Calu3 (cell line): ENCODE measurements around the gene PDE1C. TPM values are rescaled to one million over a fixed set of nuclear protein-coding genes. Genes with fewer than 3 reads are reported as not detected.

Experiments
- BruUV-seq: library from RNA; stranded (reverse); fragments of 400-500 nt; replicated peaks from 2 replicates; lab custom pipeline; 2021; lab: Mats Ljungman, UMichigan
- CTCF ChIA-PET: fragments of 300-600 bp; sonication (Branson Sonifier 250); formaldehyde crosslinking; loops from one replicate; lab custom pipeline; 2022; ENCODE audit warnings: antibody characterized with exemption; lab: Charles Lee
- DNase-seq: peaks from one replicate; pipeline ENCODE4 v3.0.0; 2022
- H3K27ac Mint-ChIP-seq: one replicate; pipeline ENCODE4 v1.8.0; 2022; ENCODE audit warnings: mixed read lengths; ENCODE audit not compliant: unreplicated experiment
- H3K27me3 Mint-ChIP-seq: one replicate; pipeline ENCODE4 v1.8.0; 2022; ENCODE audit warnings: mixed read lengths; ENCODE audit not compliant: unreplicated experiment
- H3K36me3 Mint-ChIP-seq: one replicate; pipeline ENCODE4 v1.8.0; 2022; ENCODE audit warnings: mild to moderate bottlenecking, moderate library complexity, mixed read lengths; ENCODE audit not compliant: insufficient read depth, unreplicated experiment
- H3K4me1 Mint-ChIP-seq: one replicate; pipeline ENCODE4 v1.8.0; 2022; ENCODE audit warnings: mild to moderate bottlenecking, low read depth, mixed read lengths; ENCODE audit not compliant: unreplicated experiment
- H3K4me3 Mint-ChIP-seq: one replicate; pipeline ENCODE4 v1.8.0; 2022; ENCODE audit warnings: mild to moderate bottlenecking, low read depth, moderate library complexity, mixed read lengths; ENCODE audit not compliant: unreplicated experiment
- H3K9me3 Mint-ChIP-seq: one replicate; pipeline ENCODE4 v1.8.0; 2022; ENCODE audit warnings: low read depth, mixed read lengths; ENCODE audit not compliant: unreplicated experiment
- intact Hi-C: fragments of 100-400 bp; cut with micrococcal nuclease; formaldehyde crosslinking; loops from one replicate; pipeline ENCODE4 v1.10.0; 2022; ENCODE audit not compliant: unreplicated experiment
- total RNA-seq: library from RNA; stranded (reverse); gene quantifications from 2 replicates; pipeline ENCODE4 v1.2.3, GENCODE V29; 2022
- TF ChIP-seq, protein P1 (sequence below): fragments of 200-600 bp; IDR thresholded peaks from one replicate; pipeline ENCODE4 v1.8.0; 2022; ENCODE audit warnings: antibody characterized with exemption; ENCODE audit not compliant: unreplicated experiment

Gene PDE1C
- total RNA-seq, 1 experiment from 2014 or later = 34.0 TPM

DNA sequence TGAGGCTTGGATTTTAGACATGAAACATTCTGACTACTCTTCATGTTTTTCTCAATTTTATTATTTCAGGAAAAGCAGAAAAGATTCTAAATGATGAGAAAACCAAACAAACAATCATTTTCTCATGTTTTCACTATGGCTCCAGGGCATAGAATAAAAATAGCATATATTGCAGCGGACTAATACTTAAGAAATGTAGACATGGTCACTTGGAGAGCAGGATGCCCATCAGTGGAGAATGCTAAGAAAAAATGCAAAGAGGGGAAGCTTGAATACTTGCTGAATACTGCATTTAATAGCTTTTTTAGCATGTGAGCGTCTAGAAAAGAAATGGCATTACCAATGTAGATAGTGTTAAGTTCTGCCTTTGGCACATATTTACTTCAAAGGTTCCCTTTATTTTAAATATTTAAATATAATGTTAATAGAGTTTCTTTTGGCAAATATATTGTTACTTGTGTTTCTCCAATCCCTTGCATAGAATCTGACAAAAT is 275.3 kb downstream of the PDE1C start:
- BruUV-seq = no TSS peak
- no peaks in the 10 kb centered on the region for H3K27me3 Mint-ChIP-seq
- no peak for DNase-seq

DNA sequence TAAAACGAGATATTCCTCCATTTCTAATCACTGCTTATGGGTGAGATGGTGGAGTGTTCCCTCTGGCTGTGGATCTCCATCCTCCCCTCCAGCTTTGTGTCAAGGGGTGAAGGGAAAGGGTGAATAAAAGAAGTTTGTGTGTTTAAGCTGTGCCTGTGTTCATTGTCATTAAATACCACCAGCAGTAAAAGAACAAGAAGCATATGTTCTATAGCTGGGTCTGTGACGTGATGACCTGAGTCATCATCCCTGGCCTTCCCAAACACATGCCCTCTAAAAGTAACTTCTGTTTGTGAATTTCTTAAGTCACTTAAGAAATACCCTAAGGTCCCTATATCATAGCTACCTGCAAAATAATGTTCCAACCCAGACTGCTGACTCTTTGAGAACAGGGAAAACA is 278.3 kb downstream of the PDE1C start:
- no peaks in the 10 kb centered on the region for H3K9me3 Mint-ChIP-seq
- CTCF ChIA-PET = interaction anchor here (0.6 to 1.3 kb wide), 2 partner anchors 53 to 156 kb away, joined by 3 read pairs; no protein-coding TSS in a partner anchor
- no peak overlapping the region for H3K27ac Mint-ChIP-seq
- intact Hi-C loops = no loop called here
- no peak overlapping the region for H3K4me3 Mint-ChIP-seq
- DNase-seq = no peak
- no peaks in the 10 kb centered on the region for H3K36me3 Mint-ChIP-seq
- no TSS peak for BruUV-seq
- H3K27me3 Mint-ChIP-seq = no peaks in the 10 kb centered on the region
- H3K4me1 Mint-ChIP-seq = peaks cover 9% of the 10 kb centered on the region
- TF ChIP-seq, protein P1, sequence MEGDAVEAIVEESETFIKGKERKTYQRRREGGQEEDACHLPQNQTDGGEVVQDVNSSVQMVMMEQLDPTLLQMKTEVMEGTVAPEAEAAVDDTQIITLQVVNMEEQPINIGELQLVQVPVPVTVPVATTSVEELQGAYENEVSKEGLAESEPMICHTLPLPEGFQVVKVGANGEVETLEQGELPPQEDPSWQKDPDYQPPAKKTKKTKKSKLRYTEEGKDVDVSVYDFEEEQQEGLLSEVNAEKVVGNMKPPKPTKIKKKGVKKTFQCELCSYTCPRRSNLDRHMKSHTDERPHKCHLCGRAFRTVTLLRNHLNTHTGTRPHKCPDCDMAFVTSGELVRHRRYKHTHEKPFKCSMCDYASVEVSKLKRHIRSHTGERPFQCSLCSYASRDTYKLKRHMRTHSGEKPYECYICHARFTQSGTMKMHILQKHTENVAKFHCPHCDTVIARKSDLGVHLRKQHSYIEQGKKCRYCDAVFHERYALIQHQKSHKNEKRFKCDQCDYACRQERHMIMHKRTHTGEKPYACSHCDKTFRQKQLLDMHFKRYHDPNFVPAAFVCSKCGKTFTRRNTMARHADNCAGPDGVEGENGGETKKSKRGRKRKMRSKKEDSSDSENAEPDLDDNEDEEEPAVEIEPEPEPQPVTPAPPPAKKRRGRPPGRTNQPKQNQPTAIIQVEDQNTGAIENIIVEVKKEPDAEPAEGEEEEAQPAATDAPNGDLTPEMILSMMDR = no peak

More for the DNA sequence above, 275.3 kb downstream of the PDE1C start:
- Mint-ChIP-seq H3K4me1 (no peaks in the 10 kb centered on the region), H3K27ac (no peak overlapping the region), H3K9me3 (no peaks in the 10 kb centered on the region), H3K36me3 (no peaks in the 10 kb centered on the region), H3K4me3 (no peak overlapping the region)
- CTCF ChIA-PET = interaction anchor here (0.7 kb wide), 1 partner anchor 79 kb away, joined by 3 read pairs; no protein-coding TSS in a partner anchor
- TF ChIP-seq, protein P1 = no peak
- intact Hi-C loops = no loop called here

DNA sequence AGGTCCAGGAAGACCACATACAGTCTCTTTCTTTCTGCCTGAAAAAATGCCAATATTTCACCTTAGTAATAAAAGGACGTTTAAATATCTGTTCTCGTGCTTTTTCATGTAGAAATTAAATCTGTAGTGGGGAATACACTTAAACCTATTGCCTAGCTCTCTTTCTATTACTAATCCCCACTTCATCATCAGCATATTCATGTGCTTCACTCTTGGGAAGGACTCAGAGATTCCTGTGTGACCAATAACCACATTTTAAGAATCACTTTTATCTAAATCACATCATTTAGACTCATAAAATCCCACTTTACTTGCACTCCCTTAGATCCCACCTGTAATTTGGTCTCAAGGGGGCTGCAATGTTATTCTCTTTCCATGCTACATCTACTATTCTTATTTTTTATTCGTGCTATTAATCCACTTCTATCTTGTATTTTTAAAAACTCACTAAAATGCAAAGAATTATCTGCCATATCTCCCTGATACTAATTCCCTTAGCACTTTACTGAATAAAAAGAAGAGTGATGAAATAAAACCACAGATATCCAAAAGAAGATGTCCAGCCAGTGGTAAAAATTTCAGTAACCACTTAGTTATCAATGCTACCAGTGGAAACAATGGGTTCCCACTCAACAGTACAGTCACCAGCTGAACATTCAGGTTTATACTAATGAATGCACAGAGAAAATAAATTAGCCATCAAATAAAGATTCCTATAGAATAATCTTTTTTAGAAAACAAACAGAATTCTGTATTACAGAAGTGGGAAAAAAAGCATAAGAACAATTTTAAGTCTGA is 281.1 kb downstream of the PDE1C start:
- TF ChIP-seq, protein P1 = no peak
- Mint-ChIP-seq H3K4me1 (peaks cover 12% of the 10 kb centered on the region), H3K9me3 (no peaks in the 10 kb centered on the region), H3K27ac (no peak overlapping the region), H3K27me3 (no peaks in the 10 kb centered on the region), H3K36me3 (no peaks in the 10 kb centered on the region), H3K4me3 (no peak overlapping the region)
- DNase-seq = no peak
- BruUV-seq = no TSS peak
- intact Hi-C loops = no loop called here
- CTCF ChIA-PET = no interaction called here

DNA sequence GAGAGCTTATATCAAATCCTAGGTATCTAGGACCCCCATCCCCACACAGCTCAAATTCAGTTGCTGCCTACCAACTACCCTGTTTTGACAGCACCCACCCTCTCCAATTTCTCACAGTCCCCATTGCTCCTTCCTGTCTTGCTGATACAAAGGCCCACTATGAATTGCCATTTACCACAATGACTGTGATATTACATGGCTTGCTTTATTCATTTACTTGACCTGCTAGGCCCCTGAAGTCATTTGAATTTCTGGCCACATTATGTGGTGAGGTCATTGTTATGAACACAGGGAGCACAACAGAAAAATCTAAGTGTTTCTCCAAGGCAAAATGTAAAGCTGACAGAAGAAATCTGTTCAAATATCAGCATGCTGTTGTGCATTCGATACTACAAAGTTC is 281.8 kb downstream of the PDE1C start:
- intact Hi-C loops = no loop called here
- H3K27me3 Mint-ChIP-seq = no peaks in the 10 kb centered on the region
- CTCF ChIA-PET = interaction anchor here (0.7 to 1.6 kb wide), 2 partner anchors 274 to 416 kb away, joined by 3 to 4 read pairs; no protein-coding TSS in a partner anchor

More for the DNA sequence above, 281.8 kb downstream of the PDE1C start:
- BruUV-seq = no TSS peak
- Mint-ChIP-seq H3K4me3 (no peak overlapping the region), H3K36me3 (no peaks in the 10 kb centered on the region), H3K4me1 (peaks cover 15% of the 10 kb centered on the region), H3K9me3 (no peaks in the 10 kb centered on the region), H3K27ac (peak overlapping the region; percentile 19)
- DNase-seq = no peak
- TF ChIP-seq, protein P1 = no peak
